OCI-LY7 (cell line): ENCODE data around the gene CDH23. TPM values are rescaled to one million over a fixed set of nuclear protein-coding genes. Genes with fewer than 3 reads are reported as not detected.

Experiments used
- BruUV-seq: library from RNA; stranded (reverse); fragments of 400-500 nt; replicated peaks from 2 replicates; lab custom pipeline; 2021; lab: Mats Ljungman, UMichigan
- CTCF ChIA-PET: fragments of 300-600 bp; sonication (Branson Sonifier 250); formaldehyde crosslinking; loops from one replicate; lab custom pipeline; 2022; ENCODE audit warnings: antibody characterized with exemption; ENCODE audit not compliant: unreplicated experiment; lab: Charles Lee
- POLR2A ChIA-PET: fragments of 300-600 bp; sonication (Branson Sonifier 250); formaldehyde crosslinking; loops from one replicate; lab custom pipeline; 2022; ENCODE audit warnings: antibody characterized with exemption; lab: Charles Lee
- DNase-seq: peaks from one replicate; pipeline ENCODE4 v3.0.0-alpha.2; 2015; ENCODE audit warnings: low spot score
- H2AFZ ChIP-seq: fragments of 200-600 bp; sonication (generic), shearing (Covaris generic); 2 replicates; pipeline ENCODE4 v1.6.1; 2014; ENCODE audit warnings: mild to moderate bottlenecking, antibody characterized with exemption, low read length, moderate library complexity
- H3K27ac ChIP-seq: fragments of 200-600 bp; sonication (generic); 2 replicates; pipeline ENCODE4 v1.5.1; 2014; ENCODE audit warnings: mixed run types, low read depth, mild to moderate bottlenecking, moderate library complexity, low read length, inconsistent platforms; ENCODE audit not compliant: poor library complexity, severe bottlenecking
- H3K36me3 ChIP-seq: fragments of 200-600 bp; sonication (generic); 2 replicates; pipeline ENCODE4 v1.6.1; 2014; ENCODE audit warnings: mild to moderate bottlenecking, antibody characterized with exemption, low read length, moderate library complexity, mixed read lengths; ENCODE audit not compliant: insufficient read depth
- H3K4me1 ChIP-seq: fragments of 200-600 bp; sonication (generic); 2 replicates; pipeline ENCODE4 v1.5.1; 2014; ENCODE audit warnings: mild to moderate bottlenecking, low read length; ENCODE audit not compliant: insufficient read depth, poor library complexity, severe bottlenecking
- H3K4me2 ChIP-seq: fragments of 200-600 bp; sonication (generic); 2 replicates; pipeline ENCODE4 v1.6.1; 2014; ENCODE audit warnings: mild to moderate bottlenecking, low read length
- H3K4me3 ChIP-seq: fragments of 200-600 bp; sonication (generic); 2 replicates; pipeline ENCODE4 v1.5.1; 2014; ENCODE audit warnings: mild to moderate bottlenecking, low read depth, low read length; ENCODE audit not compliant: poor library complexity, severe bottlenecking
- H3K79me2 ChIP-seq: fragments of 200-600 bp; sonication (generic); 2 replicates; pipeline ENCODE4 v1.6.1; 2016; ENCODE audit warnings: low read depth, mild to moderate bottlenecking, low read length, moderate library complexity, mixed read lengths; ENCODE audit not compliant: insufficient read depth
- H3K9me2 ChIP-seq: fragments of 200-600 bp; sonication (generic); 2 replicates; pipeline ENCODE4 v1.6.1; 2016; ENCODE audit warnings: mild to moderate bottlenecking, low read length, mixed read lengths; ENCODE audit not compliant: insufficient read depth
- H3K9me3 ChIP-seq: fragments of 200-600 bp; sonication (generic); 2 replicates; pipeline ENCODE4 v1.6.1; 2014; ENCODE audit warnings: mild to moderate bottlenecking, mixed run types, low read length, mixed read lengths
- H4K20me1 ChIP-seq: fragments of 200-600 bp; sonication (generic); 2 replicates; pipeline ENCODE4 v1.6.1; 2014; ENCODE audit warnings: mild to moderate bottlenecking, antibody characterized with exemption, low read length, moderate library complexity, mixed read lengths; ENCODE audit not compliant: insufficient read depth
- CTCF ChIP-seq: fragments of 200-600 bp; sonication (generic); conservative IDR thresholded peaks from 2 replicates; pipeline ENCODE4 v1.5.1; 2014; ENCODE audit warnings: mild to moderate bottlenecking, antibody characterized with exemption, low read length, moderate library complexity, mixed read lengths
- EZH2phosphoT487 ChIP-seq: fragments of 200-600 bp; sonication (generic); IDR thresholded peaks from 2 replicates; pipeline ENCODE4 v1.6.1; 2018; ENCODE audit warnings: low read depth, borderline replicate concordance, mild to moderate bottlenecking, mixed run types, antibody characterized with exemption, low read length, moderate library complexity, mixed read lengths
- intact Hi-C: fragments of 100-400 bp; cut with micrococcal nuclease; formaldehyde crosslinking; loops from one replicate; pipeline ENCODE4 v1.10.0; 2022; ENCODE audit not compliant: unreplicated experiment
- total RNA-seq, 2 experiments: library from RNA; depleted of rRNA in 1 of 2; stranded (reverse); fragments of >200 nt in 1 of 2; shearing (Covaris generic) in 1 of 2; gene quantifications; 2 replicates each; pipeline ENCODE4 v1.2.3, GENCODE V29; 2014 to 2022

Gene CDH23
- total RNA-seq, 2 experiments from 2014 or later = 0.92 to 9.9 TPM

DNA sequence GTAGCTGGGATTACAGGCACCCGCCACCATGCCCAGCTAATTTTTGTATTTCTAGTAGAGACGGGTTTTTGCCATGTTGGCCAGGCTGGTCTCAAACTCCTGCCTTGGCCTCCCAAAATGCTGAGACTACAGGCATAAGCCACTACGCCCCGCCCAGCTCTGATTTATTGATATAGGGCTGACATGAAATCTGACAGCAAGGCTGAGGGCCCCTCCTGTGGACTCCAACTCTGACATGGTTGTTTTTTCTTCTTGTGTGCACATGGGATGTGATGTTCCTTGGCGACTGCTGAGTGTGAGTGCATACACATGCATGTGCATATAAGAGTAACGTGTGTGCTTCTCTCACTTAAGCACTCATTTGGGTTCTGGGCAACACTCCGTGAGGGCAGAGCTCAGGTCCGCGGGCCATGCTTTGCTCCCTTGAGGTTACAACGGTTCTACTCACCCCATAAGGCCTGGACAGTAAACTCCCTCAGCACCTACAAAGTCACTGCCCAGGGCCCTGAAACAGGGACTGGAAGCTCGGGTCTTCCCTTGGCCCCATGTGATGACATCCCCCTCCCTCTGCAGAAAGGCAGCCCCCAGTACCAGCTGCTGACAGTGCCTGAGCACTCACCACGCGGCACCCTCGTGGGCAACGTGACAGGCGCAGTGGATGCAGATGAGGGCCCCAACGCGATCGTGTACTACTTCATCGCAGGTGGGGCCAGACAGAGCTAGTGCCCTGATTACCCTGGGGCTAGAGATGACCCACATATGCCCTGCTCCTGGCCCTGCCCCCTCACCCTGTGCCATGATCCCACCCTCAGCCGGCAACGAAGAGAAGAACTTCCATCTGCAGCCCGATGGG, 410.2 kb downstream of the CDH23 start:
- no peak overlapping the region for H3K4me3 ChIP-seq
- H3K9me3 ChIP-seq = no peaks in the 10 kb centered on the region
- peaks cover 4% of the 10 kb centered on the region for H3K4me1 ChIP-seq
- no peak overlapping the region for H3K4me2 ChIP-seq
- intact Hi-C loops = loop anchor here (10.0 kb wide), 1 partner anchor 422 kb away; no protein-coding TSS in a partner anchor
- no peak for DNase-seq
- no TSS peak for BruUV-seq
- ChIA-PET CTCF (interaction anchor here (0.6 kb wide), 2 partner anchors 31 to 52 kb away, joined by 3 read pairs; no protein-coding TSS in a partner anchor), POLR2A (interaction anchor here (0.9 kb wide), 1 partner anchor 44 kb away, joined by 3 read pairs; the partner anchor contains the start of gene PSAP)
- no peak overlapping the region for H3K27ac ChIP-seq
- TF ChIP-seq CTCF (no peak), EZH2phosphoT487 (no peak)
- H4K20me1 ChIP-seq = no peaks in the 10 kb centered on the region
- H3K79me2 ChIP-seq = no peaks in the 10 kb centered on the region
- no peaks in the 10 kb centered on the region for H3K36me3 ChIP-seq
- H2AFZ ChIP-seq = no peak overlapping the region
- H3K9me2 ChIP-seq = no peaks in the 10 kb centered on the region

DNA sequence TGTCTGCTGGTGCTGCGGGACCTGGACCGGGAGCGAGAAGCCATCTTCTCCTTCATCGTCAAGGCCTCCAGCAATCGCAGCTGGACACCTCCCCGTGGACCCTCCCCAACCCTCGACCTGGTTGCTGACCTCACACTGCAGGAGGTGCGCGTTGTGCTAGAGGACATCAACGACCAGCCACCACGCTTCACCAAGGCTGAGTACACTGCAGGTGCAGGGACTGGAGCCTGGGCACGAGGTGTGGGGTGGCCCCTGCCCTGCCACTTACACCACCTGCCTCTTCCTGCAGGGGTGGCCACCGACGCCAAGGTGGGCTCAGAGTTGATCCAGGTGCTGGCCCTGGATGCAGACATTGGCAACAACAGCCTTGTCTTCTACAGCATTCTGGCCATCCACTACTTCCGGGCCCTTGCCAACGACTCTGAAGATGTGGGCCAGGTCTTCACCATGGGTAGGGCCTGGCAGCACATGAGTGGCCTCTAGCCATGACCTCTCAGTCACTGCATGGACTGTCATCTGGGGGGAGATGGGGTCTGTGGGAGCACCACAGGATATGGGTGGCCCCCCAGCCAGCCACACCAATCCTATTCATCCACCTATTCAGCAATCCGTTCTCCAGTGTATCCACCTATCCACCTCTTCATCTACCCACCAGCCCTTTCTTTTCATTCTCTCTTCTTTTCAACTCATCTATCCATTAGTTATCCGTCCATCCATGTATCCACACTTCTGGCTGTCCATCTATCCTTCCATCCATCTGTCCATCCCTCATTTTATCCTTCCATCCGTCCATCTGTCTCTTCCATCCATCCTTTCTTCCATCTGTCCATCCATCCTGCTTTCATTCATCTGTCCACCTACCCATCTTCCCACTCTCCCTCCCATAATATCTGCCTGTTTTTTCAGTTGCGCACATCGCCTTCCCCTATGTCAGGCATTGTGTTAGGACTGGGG, 411.1 kb downstream of the CDH23 start:
- CTCF ChIA-PET = interaction anchor here (0.6 kb wide), 1 partner anchor 32 kb away, joined by 3 read pairs; no protein-coding TSS in a partner anchor
- no peak overlapping the region for H2AFZ ChIP-seq
- intact Hi-C loops = loop anchor here (10.0 kb wide), 1 partner anchor 423 kb away; no protein-coding TSS in a partner anchor
- no peak for DNase-seq
- TF ChIP-seq EZH2phosphoT487 (no peak), CTCF (no peak)
- H3K27ac ChIP-seq = no peak overlapping the region
- no peaks in the 10 kb centered on the region for H3K79me2 ChIP-seq
- no peak overlapping the region for H3K4me2 ChIP-seq
- no peaks in the 10 kb centered on the region for H4K20me1 ChIP-seq
- no peaks in the 10 kb centered on the region for H3K9me3 ChIP-seq
- no TSS peak for BruUV-seq
- POLR2A ChIA-PET = no interaction called here
- H3K36me3 ChIP-seq = no peaks in the 10 kb centered on the region
- H3K4me1 ChIP-seq = peaks cover 6% of the 10 kb centered on the region
- no peak overlapping the region for H3K4me3 ChIP-seq
- H3K9me2 ChIP-seq = no peaks in the 10 kb centered on the region
